ENCODE measurements around the gene HIP1. TPM values are rescaled to one million over a fixed set of nuclear protein-coding genes. Genes with fewer than 3 reads are reported as not detected.

HIP1 gene
- total RNA-seq, 1 donor from 2014 or later = 17.7 TPM

- no peaks in the 10 kb centered on the region for H3K27me3 ChIP-seq
- no peaks in the 10 kb centered on the region for H3K9me3 ChIP-seq
- TF ChIP-seq POLR2AphosphoS5 (IDR thresholded peaks at IDR 0.05; ENCODE audit: insufficient read depth in 1 of 2, low read depth in 1 of 2) = no peak
- TF ChIP-seq, protein P1, sequence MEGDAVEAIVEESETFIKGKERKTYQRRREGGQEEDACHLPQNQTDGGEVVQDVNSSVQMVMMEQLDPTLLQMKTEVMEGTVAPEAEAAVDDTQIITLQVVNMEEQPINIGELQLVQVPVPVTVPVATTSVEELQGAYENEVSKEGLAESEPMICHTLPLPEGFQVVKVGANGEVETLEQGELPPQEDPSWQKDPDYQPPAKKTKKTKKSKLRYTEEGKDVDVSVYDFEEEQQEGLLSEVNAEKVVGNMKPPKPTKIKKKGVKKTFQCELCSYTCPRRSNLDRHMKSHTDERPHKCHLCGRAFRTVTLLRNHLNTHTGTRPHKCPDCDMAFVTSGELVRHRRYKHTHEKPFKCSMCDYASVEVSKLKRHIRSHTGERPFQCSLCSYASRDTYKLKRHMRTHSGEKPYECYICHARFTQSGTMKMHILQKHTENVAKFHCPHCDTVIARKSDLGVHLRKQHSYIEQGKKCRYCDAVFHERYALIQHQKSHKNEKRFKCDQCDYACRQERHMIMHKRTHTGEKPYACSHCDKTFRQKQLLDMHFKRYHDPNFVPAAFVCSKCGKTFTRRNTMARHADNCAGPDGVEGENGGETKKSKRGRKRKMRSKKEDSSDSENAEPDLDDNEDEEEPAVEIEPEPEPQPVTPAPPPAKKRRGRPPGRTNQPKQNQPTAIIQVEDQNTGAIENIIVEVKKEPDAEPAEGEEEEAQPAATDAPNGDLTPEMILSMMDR (IDR thresholded peaks at IDR 0.05) = no peak
- TF ChIP-seq POLR2A (IDR thresholded peaks at IDR 0.05) = no peak
- intact Hi-C loops (cut with DNase I) = no loop called here
- H3K4me3 ChIP-seq = no peak overlapping the region
- H3K27ac ChIP-seq = no peak overlapping the region
- DNase-seq (ENCODE audit: extremely low spot score in 2 of 2) = no peak
- H3K4me1 ChIP-seq = no peaks in the 10 kb centered on the region
- no peaks in the 10 kb centered on the region for H3K36me3 ChIP-seq
Measured at GRCh38 chr7:75679060-75679459, 59.7 kb downstream of the HIP1 start.

DNA sequence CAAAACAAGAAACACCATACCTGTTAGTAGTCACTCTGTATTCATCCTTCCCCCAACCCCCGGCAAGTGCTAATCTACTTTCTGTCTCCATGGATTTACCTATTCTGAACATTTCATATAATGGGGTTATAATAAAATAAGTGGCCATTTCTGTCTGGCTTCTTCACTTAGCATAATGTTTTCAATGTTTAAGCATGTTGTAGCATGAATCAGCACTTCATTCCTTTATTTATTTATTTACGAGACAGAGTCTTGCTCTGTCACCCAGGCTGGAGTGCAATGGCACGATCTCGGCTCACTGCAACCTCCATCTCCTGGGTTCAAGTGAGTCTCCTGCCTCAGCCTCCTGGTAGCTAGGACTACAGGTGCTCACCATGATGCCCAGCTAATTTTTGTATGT lies 69.2 kb downstream of the HIP1 start:
- Histone ChIP-seq H3K4me1 (peaks cover 4% of the 10 kb centered on the region), H3K4me3 (no peak overlapping the region), H3K9me3 (no peaks in the 10 kb centered on the region), H3K36me3 (no peaks in the 10 kb centered on the region), H3K27ac (no peak overlapping the region), H3K27me3 (no peaks in the 10 kb centered on the region)
- no peak for DNase-seq (ENCODE audit: extremely low spot score in 2 of 2)
- intact Hi-C loops (cut with DNase I) = no loop called here
- no peak for TF ChIP-seq POLR2AphosphoS5 (IDR thresholded peaks at IDR 0.05; ENCODE audit: insufficient read depth in 1 of 2, low read depth in 1 of 2)
- TF ChIP-seq POLR2A (IDR thresholded peaks at IDR 0.05) = no peak
- TF ChIP-seq, protein P1 (IDR thresholded peaks at IDR 0.05) = no peak

GRCh38 chr7:75667938-75668337 lies 70.8 kb downstream of the HIP1 start:
- no peak for DNase-seq (ENCODE audit: extremely low spot score in 2 of 2)
- Histone ChIP-seq H3K4me1 (peaks cover 4% of the 10 kb centered on the region), H3K27me3 (no peaks in the 10 kb centered on the region), H3K9me3 (no peaks in the 10 kb centered on the region), H3K4me3 (no peak overlapping the region), H3K27ac (no peak overlapping the region), H3K36me3 (no peaks in the 10 kb centered on the region)
- intact Hi-C loops (cut with DNase I) = no loop called here
- TF ChIP-seq POLR2A (IDR thresholded peaks at IDR 0.05) (no peak), POLR2AphosphoS5 (IDR thresholded peaks at IDR 0.05; ENCODE audit: insufficient read depth in 1 of 2, low read depth in 1 of 2) (no peak)
- TF ChIP-seq, protein P1 (IDR thresholded peaks at IDR 0.05) = no peak

GRCh38 chr7:75663302-75663907 lies 75.3 kb downstream of the HIP1 start:
- intact Hi-C loops (cut with DNase I) = no loop called here
- H3K4me3 ChIP-seq = no peak overlapping the region
- no peak for DNase-seq (ENCODE audit: extremely low spot score in 2 of 2)
- H3K36me3 ChIP-seq = no peaks in the 10 kb centered on the region
- TF ChIP-seq, protein P1 (IDR thresholded peaks at IDR 0.05) = no peak
- TF ChIP-seq POLR2A (IDR thresholded peaks at IDR 0.05) = no peak
- no peak for TF ChIP-seq POLR2AphosphoS5 (IDR thresholded peaks at IDR 0.05; ENCODE audit: insufficient read depth in 1 of 2, low read depth in 1 of 2)
- no peaks in the 10 kb centered on the region for H3K27me3 ChIP-seq
- H3K4me1 ChIP-seq = peaks cover 4% of the 10 kb centered on the region
- H3K9me3 ChIP-seq = no peaks in the 10 kb centered on the region
- no peak overlapping the region for H3K27ac ChIP-seq

DNA sequence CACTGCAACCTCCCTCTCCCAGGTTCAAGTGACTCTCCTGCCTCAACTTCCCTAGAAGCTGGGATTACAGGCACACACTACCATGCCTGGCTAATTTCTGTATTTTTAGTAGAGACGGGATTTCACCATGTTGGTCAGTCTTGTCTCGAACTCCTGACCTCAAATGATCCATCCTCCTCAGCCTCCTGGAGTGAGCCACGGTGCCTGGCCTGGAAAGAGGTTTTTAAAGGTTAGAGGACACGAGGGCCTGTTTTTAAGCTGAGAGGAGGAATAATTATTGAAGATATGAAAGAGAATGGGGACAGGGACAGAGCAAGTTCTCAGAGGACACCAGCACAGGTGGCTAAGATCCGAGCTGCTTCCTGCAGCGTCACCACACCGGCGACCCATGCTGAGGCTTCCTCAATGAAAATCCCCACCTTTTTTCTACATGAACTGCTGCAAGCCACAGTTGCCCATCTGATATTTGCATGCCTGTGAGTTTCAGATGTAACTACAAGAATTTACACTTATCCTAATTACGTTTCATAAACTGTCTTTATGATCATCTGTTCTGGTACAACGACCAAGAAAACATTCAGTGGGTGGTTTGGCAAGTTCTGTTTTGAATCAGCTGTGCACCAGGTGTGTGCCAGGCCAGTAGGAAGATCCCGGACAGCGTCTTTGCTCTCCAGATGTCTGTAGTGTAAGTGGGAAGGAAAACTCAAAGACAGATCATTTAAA lies 76.0 kb downstream of the HIP1 start:
- H3K4me1 ChIP-seq = peaks cover under 1% of the 10 kb centered on the region
- no peak overlapping the region for H3K27ac ChIP-seq
- H3K36me3 ChIP-seq = no peaks in the 10 kb centered on the region
- H3K27me3 ChIP-seq = no peaks in the 10 kb centered on the region
- H3K4me3 ChIP-seq = no peak overlapping the region
- intact Hi-C loops (cut with DNase I) = no loop called here
- no peaks in the 10 kb centered on the region for H3K9me3 ChIP-seq
- TF ChIP-seq, protein P1 (IDR thresholded peaks at IDR 0.05) = no peak
- TF ChIP-seq POLR2A (IDR thresholded peaks at IDR 0.05) = no peak
- DNase-seq (ENCODE audit: extremely low spot score in 2 of 2) = no peak
